A549 (cell line): ENCODE measurements around the gene PAN2. TPM values are rescaled to one million over a fixed set of nuclear protein-coding genes. Genes with fewer than 3 reads are reported as not detected.
"Not testable (repeated sequence)": the region's sequence is repeated elsewhere in the genome, so short reads cannot be mapped to it uniquely, and the experiment has no call there.

Experiments used
- ATAC-seq, 2 experiments: fragments of 200-7000 bp in 1 of 2; fragments of >200 bp in 1 of 2; cut with Nextera tagmentation in 1 of 2; cut with Tn5 transposase in 1 of 2; 3 replicates each; pipeline versions ENCODE4 v1.8.0 to v1.9.1; 2018 to 2020; ENCODE audit warnings: mild to moderate bottlenecking in 1 of 2, moderate library complexity in 1 of 2
- CTCF ChIA-PET: fragments of 300-600 bp; sonication (Branson Sonifier 250); formaldehyde crosslinking; extraction: SDS; loops from one replicate; lab custom pipeline; 2021; ENCODE audit warnings: antibody characterized with exemption, inconsistent platforms; lab: Yijun Ruan, JAX
- POLR2A ChIA-PET: fragments of 350-600 bp; formaldehyde crosslinking; extraction: SDS; loops from one replicate; lab custom pipeline; 2021; ENCODE audit warnings: antibody characterized with exemption, inconsistent platforms; lab: Yijun Ruan, JAX
- DNase-seq, 2 experiments: peaks; one replicate each; pipeline versions ENCODE4 v3.0.0 to v3.0.0-alpha.2; 2011 to 2016; ENCODE audit warnings: low read depth in 1 of 2, low spot score in 1 of 2
- FAIRE-seq: peaks from 2 replicates; lab custom pipeline; 2011; peaks lifted over from hg19 to GRCh38; lab: Jason Lieb, UNC
- H3K27ac ChIP-seq, 2 experiments: fragments of >200 bp; sonication (Bioruptor Twin); formaldehyde crosslinking; 3 replicates each; pipeline ENCODE4 v1.5.1; 2016 to 2017
- H3K4me1 ChIP-seq: fragments of >200 bp; sonication (Bioruptor Twin); formaldehyde crosslinking; 3 replicates; pipeline ENCODE4 v1.6.1; 2016
- H3K4me2 ChIP-seq: fragments of >200 bp; sonication (Bioruptor Twin); formaldehyde crosslinking; 3 replicates; pipeline ENCODE4 v1.6.1; 2016
- H3K4me3 ChIP-seq: fragments of >200 bp; sonication (Bioruptor Twin); formaldehyde crosslinking; 3 replicates; pipeline ENCODE4 v1.5.1; 2016
- H3K9me3 ChIP-seq: fragments of >200 bp; sonication (Bioruptor Twin); formaldehyde crosslinking; 3 replicates; pipeline ENCODE4 v1.6.1; 2016
- BHLHE40 ChIP-seq: IDR thresholded peaks from 2 replicates; pipeline ENCODE4 v1.6.1; 2012; ENCODE audit warnings: low read depth, low read length, inconsistent platforms
- CBX8 ChIP-seq: fragments of 200-600 bp; sonication (generic); IDR thresholded peaks from 2 replicates; pipeline ENCODE4 v1.6.1; 2016
- FOSB ChIP-seq: fragments of 250-450 bp; sonication (Bioruptor Pico); IDR thresholded peaks from 2 replicates; pipeline ENCODE4 v1.5.0; 2020; ENCODE audit warnings: mild to moderate bottlenecking, moderate library complexity
- FOXS1 ChIP-seq: fragments of 250-450 bp; sonication (Bioruptor Pico); IDR thresholded peaks from 2 replicates; pipeline ENCODE4 v1.5.0; 2020; ENCODE audit warnings: mild to moderate bottlenecking, moderate library complexity
- HEYL ChIP-seq: fragments of 250-450 bp; sonication (Bioruptor Pico); IDR thresholded peaks from 2 replicates; pipeline ENCODE4 v1.8.0; 2021; ENCODE audit warnings: mild to moderate bottlenecking, moderate library complexity
- HOXB13 ChIP-seq: fragments of 250-450 bp; sonication (Bioruptor Pico); IDR thresholded peaks from 2 replicates; pipeline ENCODE4 v1.5.0; 2020; ENCODE audit warnings: low read depth, mild to moderate bottlenecking, moderate library complexity
- JUN ChIP-seq, 2 experiments: fragments of >200 bp; sonication (Bioruptor Twin); formaldehyde crosslinking; IDR thresholded peaks; 2 replicates in 1 of 2; 3 replicates in 1 of 2; pipeline ENCODE4 v1.6.1; 2016 to 2017
- JUNB ChIP-seq: fragments of >200 bp; sonication (Bioruptor Twin); formaldehyde crosslinking; IDR thresholded peaks from 2 replicates; pipeline ENCODE4 v1.6.1; 2016
- KDM1A ChIP-seq: fragments of 200-600 bp; sonication (generic); IDR thresholded peaks from 2 replicates; pipeline ENCODE4 v1.6.1; 2016; ENCODE audit warnings: low read depth, mild to moderate bottlenecking
- MAFK ChIP-seq: fragments of 450-650 bp; IDR thresholded peaks from 2 replicates; pipeline ENCODE4 v1.6.1; 2014; ENCODE audit not compliant: partially characterized antibody
- NFE2L2 ChIP-seq: fragments of 150-350 bp; conservative IDR thresholded peaks from 2 replicates; pipeline ENCODE4 v1.6.1; 2014; ENCODE audit warnings: low read length
- NPAS2 ChIP-seq: fragments of 250-450 bp; sonication (Bioruptor Pico); IDR thresholded peaks from 2 replicates; pipeline ENCODE4 v1.8.0; 2022; ENCODE audit warnings: mild to moderate bottlenecking, moderate library complexity, borderline replicate concordance
- PHF8 ChIP-seq: fragments of 200-600 bp; sonication (generic); IDR thresholded peaks from 2 replicates; pipeline ENCODE4 v1.6.1; 2016; ENCODE audit warnings: low read depth, mild to moderate bottlenecking, antibody characterized with exemption, moderate library complexity, borderline replicate concordance
- RAD21 ChIP-seq, 2 experiments: fragments of >200 bp in 1 of 2; sonication (Bioruptor Twin) in 1 of 2; formaldehyde crosslinking in 1 of 2; IDR thresholded peaks in 1 of 2; conservative IDR thresholded peaks in 1 of 2; 2 replicates in 1 of 2; 3 replicates in 1 of 2; pipeline ENCODE4 v1.6.1; 2012 to 2018; ENCODE audit warnings: inconsistent platforms in 1 of 2
- RARB ChIP-seq: fragments of 250-450 bp; sonication (Bioruptor Pico); IDR thresholded peaks from 2 replicates; pipeline ENCODE4 v1.8.0; 2021; ENCODE audit warnings: mild to moderate bottlenecking, moderate library complexity
- SREBF2 ChIP-seq: fragments of 450-650 bp; IDR thresholded peaks from 2 replicates; pipeline ENCODE4 v1.6.1; 2014; ENCODE audit warnings: mild to moderate bottlenecking, moderate library complexity
- TP53 ChIP-seq: fragments of 250-450 bp; sonication (Bioruptor Pico); IDR thresholded peaks from 2 replicates; pipeline ENCODE4 v1.5.0; 2021; ENCODE audit warnings: mild to moderate bottlenecking, moderate library complexity
- ZFP36 ChIP-seq: fragments of 450-650 bp; IDR thresholded peaks from 2 replicates; pipeline ENCODE4 v1.6.1; 2014; ENCODE audit warnings: borderline replicate concordance; ENCODE audit not compliant: partially characterized antibody
- WGBS: methylation state at CpG from one replicate; pipeline ENCODE4 v1.1.6; 2017; ENCODE audit errors: missing lambda C conversion rate; 5-methylcytosine and 5-hydroxymethylcytosine counted together
- polyA plus RNA-seq, 4 experiments: library from polyadenylated mRNA; depleted of rRNA in 3 of 4; stranded (reverse); fragments of >200 nt; fragmentation: RNase III in 1 of 4; extraction: RNeasy Plus Mini Kit Qiagen cat#74134 plus additional on column Dnase treatment in 1 of 4; gene quantifications; 2 replicates in 3 of 4; 3 replicates in 1 of 4; pipeline ENCODE4 v1.2.3, GENCODE V29; 2011 to 2017
- TF ChIP-seq, protein P1 (sequence below): fragments of 150-350 bp; IDR thresholded peaks from 2 replicates; pipeline ENCODE4 v1.6.1; 2014; ENCODE audit warnings: low read depth, mild to moderate bottlenecking, low read length
- TF ChIP-seq, protein P2 (sequence below): IDR thresholded peaks from 2 replicates; pipeline ENCODE4 v1.6.1; 2012
- TF ChIP-seq, protein P3 (sequence below): fragments of >200 bp; sonication (Bioruptor Twin); formaldehyde crosslinking; IDR thresholded peaks from 2 replicates; pipeline ENCODE4 v1.6.1; 2016
- TF ChIP-seq, protein P4 (sequence below): fragments of 250-450 bp; sonication (Bioruptor Pico); IDR thresholded peaks from 2 replicates; pipeline ENCODE4 v1.5.0; 2021; ENCODE audit warnings: mild to moderate bottlenecking, moderate library complexity, borderline replicate concordance

PAN2 gene
- polyA plus RNA-seq, 2 of the 4 experiments (the other 2 are of a cell fraction), result 30.0 to 66.8 TPM

DNA sequence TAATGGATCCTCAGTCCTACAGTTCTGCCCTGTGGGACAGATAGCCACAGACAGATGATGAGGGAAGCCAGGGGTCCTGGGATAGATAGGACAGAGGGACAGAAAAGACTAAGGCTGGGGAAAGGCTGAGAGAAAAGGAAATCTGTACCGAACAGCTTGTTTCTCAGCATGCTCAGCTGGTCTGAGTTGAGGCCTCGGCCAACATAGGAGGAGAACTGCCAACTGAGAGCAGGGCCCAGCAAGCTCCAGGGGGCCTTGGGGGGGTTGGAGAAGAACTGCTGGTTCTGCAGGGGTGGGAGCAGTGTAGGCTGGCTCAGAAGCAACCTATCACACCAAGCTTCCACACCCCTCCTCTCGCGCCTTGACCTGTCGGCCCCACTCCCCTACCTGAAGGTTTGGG is 15.0 kb upstream of the PAN2 start:
- CTCF ChIA-PET, result interaction anchor here (1.0 to 2.0 kb wide), 3 partner anchors 11 to 1234 kb away, joined by 3 to 8 read pairs (median 3); partner anchors contain the start of gene STAT2

DNA sequence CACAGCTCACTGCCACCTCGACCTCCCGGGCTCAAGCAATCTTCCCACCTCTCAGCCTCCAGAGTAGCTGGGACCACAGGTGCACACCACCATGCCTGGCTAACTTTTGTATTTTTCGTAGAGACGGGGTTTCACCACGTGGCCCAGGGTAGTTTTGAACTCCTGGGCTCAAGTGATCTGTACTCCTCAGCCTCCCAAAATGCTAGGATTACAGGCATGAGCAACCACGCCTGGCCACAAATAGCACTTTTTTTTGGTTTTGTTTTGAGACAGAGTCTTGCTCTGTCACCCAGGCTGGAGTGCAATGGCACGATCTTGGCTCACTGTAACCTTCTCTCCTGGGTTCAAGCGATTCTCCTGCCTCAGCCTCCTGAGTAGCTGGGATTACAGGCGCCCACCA is 13.5 kb upstream of the PAN2 start:
- CTCF ChIA-PET, DNase-seq, H3K4me3 ChIP-seq, H3K9me3 ChIP-seq, H3K4me2 ChIP-seq, ATAC-seq, H3K27ac ChIP-seq, H3K4me1 ChIP-seq, FAIRE-seq: not testable (repeated sequence)
- 82% methylated on average over 9 of the region's 9 CpGs for WGBS
- POLR2A ChIA-PET, result interaction anchor here (0.6 kb wide), 1 partner anchor 73 kb away, joined by 6 read pairs; no protein-coding TSS in a partner anchor

More for the DNA sequence above, 15.0 kb upstream of the PAN2 start:
- DNase-seq (no peak), ATAC-seq (no peak), FAIRE-seq (no peak)
- WGBS, result 88% methylated on average over 5 of the region's 5 CpGs
- no peak overlapping the region for H3K4me3 ChIP-seq
- POLR2A ChIA-PET, result no interaction called here
- no peaks in the 10 kb centered on the region for H3K4me1 ChIP-seq
- H3K27ac ChIP-seq, result no peak overlapping the region
- H3K4me2 ChIP-seq, result no peak overlapping the region
- no peaks in the 10 kb centered on the region for H3K9me3 ChIP-seq
- TF ChIP-seq HOXB13 (CRISPR knock-in tag), result no peak
- no peak for TF ChIP-seq SREBF2
- TF ChIP-seq KDM1A, result no peak
- TF ChIP-seq, protein P1, sequence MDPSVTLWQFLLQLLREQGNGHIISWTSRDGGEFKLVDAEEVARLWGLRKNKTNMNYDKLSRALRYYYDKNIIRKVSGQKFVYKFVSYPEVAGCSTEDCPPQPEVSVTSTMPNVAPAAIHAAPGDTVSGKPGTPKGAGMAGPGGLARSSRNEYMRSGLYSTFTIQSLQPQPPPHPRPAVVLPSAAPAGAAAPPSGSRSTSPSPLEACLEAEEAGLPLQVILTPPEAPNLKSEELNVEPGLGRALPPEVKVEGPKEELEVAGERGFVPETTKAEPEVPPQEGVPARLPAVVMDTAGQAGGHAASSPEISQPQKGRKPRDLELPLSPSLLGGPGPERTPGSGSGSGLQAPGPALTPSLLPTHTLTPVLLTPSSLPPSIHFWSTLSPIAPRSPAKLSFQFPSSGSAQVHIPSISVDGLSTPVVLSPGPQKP, result no peak
- TF ChIP-seq JUNB, result no peak
- TF ChIP-seq RARB (CRISPR knock-in tag), result no peak
- no peak for TF ChIP-seq TP53 (CRISPR knock-in tag)
- TF ChIP-seq HEYL (CRISPR knock-in tag), result no peak
- no peak for TF ChIP-seq NPAS2 (CRISPR knock-in tag)
- TF ChIP-seq JUN (IDR thresholded peaks at IDR 0.05), result no peak

DNA sequence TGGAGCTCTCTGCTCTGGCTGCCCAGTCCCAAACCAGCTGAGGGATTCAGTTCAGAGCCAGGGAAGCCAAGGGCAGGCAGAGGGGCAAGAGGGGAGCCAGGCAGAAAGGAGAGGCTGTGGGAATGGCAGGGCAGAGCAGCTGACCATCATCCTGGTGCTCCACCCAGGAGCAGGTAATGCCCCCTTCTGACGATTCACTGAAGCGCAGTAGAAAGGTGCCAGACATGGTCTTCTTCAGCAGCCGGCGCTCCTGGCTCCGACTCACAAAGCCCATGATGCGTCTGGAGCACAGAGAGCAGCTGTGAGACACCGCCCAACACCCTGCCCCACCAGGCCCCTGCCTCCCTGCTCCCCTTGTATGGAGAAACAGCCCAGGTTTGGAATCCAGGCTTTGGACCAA is 12.9 kb upstream of the PAN2 start:
- ChIA-PET POLR2A (no interaction called here), CTCF (interaction anchor here (0.6 to 1.2 kb wide), 3 partner anchors 9 to 14 kb away, joined by 4 to 5 read pairs (median 4); no protein-coding TSS in a partner anchor)
- H3K4me3 ChIP-seq, result no peak overlapping the region
- H3K27ac ChIP-seq, result no peak overlapping the region
- TF ChIP-seq RAD21 (conservative IDR thresholded peaks at IDR 0.05 in 1 of 2, IDR thresholded peaks at IDR 0.05 in 1 of 2) (0 out of 5 replicates have a peak, but pooled peaks of 1 of the 2 experiments have one; percentile 31), NFE2L2 (no peak)
- TF ChIP-seq, protein P2, sequence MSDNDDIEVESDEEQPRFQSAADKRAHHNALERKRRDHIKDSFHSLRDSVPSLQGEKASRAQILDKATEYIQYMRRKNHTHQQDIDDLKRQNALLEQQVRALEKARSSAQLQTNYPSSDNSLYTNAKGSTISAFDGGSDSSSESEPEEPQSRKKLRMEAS, result no peak
- 72% methylated on average over 7 of the region's 7 CpGs for WGBS
- no peak overlapping the region for H3K4me2 ChIP-seq
- no peak for FAIRE-seq
- peak in 1 of 2 experiments; percentile 40 for DNase-seq
- no peaks in the 10 kb centered on the region for H3K4me1 ChIP-seq
- peak; percentile 54 to 77; a peak in 4 of 6 replicates for ATAC-seq
- H3K9me3 ChIP-seq, result no peaks in the 10 kb centered on the region

DNA sequence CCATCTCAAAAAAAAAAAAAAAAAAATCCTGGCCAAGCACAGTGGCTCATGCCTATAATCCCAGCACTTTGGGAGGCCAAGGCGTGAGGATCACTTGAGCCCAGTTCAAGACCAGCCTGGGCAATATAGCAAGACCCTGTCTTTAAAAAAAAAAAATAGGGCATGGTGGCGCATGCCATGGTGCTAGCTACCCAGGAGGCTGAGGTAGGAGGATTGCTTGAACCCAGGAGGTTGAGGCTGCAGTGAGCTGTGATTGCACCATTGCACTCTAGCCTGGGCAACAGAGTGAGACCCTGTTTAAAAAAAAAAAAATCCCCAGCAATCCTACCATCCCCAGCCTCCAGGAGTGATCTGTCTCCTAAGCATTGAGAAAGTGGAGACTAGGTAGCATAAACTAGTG is 8.5 kb upstream of the PAN2 start:
- not testable (repeated sequence) for H3K27ac ChIP-seq, H3K4me1 ChIP-seq, H3K4me2 ChIP-seq, FAIRE-seq, H3K9me3 ChIP-seq, DNase-seq, ATAC-seq, H3K4me3 ChIP-seq
- POLR2A ChIA-PET, result interaction anchor here (1.4 kb wide), 1 partner anchor 9 kb away, joined by 3 read pairs; no protein-coding TSS in a partner anchor
- CTCF ChIA-PET, result interaction anchor here (0.7 to 0.8 kb wide), 2 partner anchors 76 to 136 kb away, joined by 3 read pairs; no protein-coding TSS in a partner anchor
- 94% methylated on average over 2 of the region's 2 CpGs for WGBS

DNA sequence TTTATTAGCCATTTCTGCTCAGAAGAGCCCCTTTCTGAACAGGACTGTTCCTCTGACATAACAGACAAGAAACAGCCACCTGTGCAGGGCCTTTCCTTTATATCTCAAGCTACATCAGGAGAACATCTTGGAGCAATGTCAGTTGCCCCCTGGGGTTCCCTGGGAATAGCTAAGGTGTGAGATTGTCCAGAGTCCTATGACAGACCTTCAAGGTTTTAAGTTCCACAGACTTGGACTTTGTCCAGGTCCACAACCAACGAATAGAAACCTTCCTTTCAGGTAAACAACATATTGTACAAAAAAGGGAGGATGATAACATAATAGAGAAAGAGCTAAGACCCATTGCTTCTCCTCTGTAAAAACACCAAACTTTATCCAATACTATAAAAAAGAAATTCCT is 7.8 kb upstream of the PAN2 start:
- Histone ChIP-seq H3K9me3 (no peaks in the 10 kb centered on the region), H3K27ac (no peak overlapping the region), H3K4me2 (no peak overlapping the region), H3K4me3 (no peak overlapping the region), H3K4me1 (0 out of 3 replicates have a peak, but pooled peaks cover 3% of the 10 kb centered on the region)
- ATAC-seq, result no peak
- POLR2A ChIA-PET, result interaction anchor here (0.5 to 1.4 kb wide), 2 partner anchors 8 to 180 kb away, joined by 3 to 4 read pairs; partner anchors contain the start of gene RBMS2
- WGBS, result 26% methylated on average over 1 of the region's 1 CpG
- CTCF ChIA-PET, result interaction anchor here (0.5 to 0.8 kb wide), 2 partner anchors 76 to 226 kb away, joined by 3 to 4 read pairs; no protein-coding TSS in a partner anchor
- DNase-seq, result no peak
- no peak for FAIRE-seq
- TF ChIP-seq, protein P3, sequence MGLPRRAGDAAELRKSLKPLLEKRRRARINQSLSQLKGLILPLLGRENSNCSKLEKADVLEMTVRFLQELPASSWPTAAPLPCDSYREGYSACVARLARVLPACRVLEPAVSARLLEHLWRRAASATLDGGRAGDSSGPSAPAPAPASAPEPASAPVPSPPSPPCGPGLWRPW, result no peak
- TF ChIP-seq MAFK, result no peak
- no peak for TF ChIP-seq PHF8
- no peak for TF ChIP-seq CBX8
- TF ChIP-seq FOXS1 (CRISPR knock-in tag), result no peak
- TF ChIP-seq NFE2L2, result no peak
- no peak for TF ChIP-seq BHLHE40
- TF ChIP-seq FOSB (CRISPR knock-in tag), result no peak
- TF ChIP-seq, protein P4, sequence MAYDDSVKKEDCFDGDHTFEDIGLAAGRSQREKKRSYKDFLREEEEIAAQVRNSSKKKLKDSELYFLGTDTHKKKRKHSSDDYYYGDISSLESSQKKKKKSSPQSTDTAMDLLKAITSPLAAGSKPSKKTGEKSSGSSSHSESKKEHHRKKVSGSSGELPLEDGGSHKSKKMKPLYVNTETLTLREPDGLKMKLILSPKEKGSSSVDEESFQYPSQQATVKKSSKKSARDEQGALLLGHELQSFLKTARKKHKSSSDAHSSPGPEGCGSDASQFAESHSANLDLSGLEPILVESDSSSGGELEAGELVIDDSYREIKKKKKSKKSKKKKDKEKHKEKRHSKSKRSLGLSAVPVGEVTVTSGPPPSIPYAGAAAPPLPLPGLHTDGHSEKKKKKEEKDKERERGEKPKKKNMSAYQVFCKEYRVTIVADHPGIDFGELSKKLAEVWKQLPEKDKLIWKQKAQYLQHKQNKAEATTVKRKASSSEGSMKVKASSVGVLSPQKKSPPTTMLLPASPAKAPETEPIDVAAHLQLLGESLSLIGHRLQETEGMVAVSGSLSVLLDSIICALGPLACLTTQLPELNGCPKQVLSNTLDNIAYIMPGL (CRISPR knock-in tag), result no peak
- TF ChIP-seq TP53 (CRISPR knock-in tag), result no peak
- TF ChIP-seq ZFP36, result no peak
